Cardiac atrium fibroblast (primary cell): ENCODE results near the gene INHBC. TPM values are rescaled to one million over a fixed set of nuclear protein-coding genes. Genes with fewer than 3 reads are reported as not detected.

Experiments used
- total RNA-seq: library from RNA; depleted of rRNA; stranded (reverse); fragments of >200 nt; gene quantifications from 2 replicates; pipeline ENCODE4 v1.2.3, GENCODE V29; 2015

Gene INHBC, protein sequence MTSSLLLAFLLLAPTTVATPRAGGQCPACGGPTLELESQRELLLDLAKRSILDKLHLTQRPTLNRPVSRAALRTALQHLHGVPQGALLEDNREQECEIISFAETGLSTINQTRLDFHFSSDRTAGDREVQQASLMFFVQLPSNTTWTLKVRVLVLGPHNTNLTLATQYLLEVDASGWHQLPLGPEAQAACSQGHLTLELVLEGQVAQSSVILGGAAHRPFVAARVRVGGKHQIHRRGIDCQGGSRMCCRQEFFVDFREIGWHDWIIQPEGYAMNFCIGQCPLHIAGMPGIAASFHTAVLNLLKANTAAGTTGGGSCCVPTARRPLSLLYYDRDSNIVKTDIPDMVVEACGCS
- not detected in 2 replicates for total RNA-seq

DNA sequence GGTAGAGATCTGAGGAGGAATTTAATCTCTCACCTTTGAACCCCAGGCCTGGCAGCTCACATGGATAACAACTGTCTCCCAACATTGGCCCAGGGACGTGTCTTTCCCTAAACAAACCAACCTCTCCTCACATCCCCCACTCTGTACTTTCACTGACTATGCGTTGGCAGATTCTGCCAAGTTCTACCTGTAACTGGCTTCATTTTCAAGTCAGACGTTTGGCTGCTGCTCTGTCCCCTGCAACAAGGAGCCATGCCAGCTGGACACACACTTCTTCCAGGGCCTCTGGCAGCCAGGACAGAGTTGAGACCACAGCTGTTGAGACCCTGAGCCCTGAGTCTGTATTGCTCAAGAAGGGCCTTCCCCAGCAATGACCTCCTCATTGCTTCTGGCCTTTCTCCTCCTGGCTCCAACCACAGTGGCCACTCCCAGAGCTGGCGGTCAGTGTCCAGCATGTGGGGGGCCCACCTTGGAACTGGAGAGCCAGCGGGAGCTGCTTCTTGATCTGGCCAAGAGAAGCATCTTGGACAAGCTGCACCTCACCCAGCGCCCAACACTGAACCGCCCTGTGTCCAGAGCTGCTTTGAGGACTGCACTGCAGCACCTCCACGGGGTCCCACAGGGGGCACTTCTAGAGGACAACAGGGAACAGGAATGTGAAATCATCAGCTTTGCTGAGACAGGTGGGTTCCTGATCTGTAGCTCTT lies at the start of gene INHBC:
INHBC (plus strand) TSS at position 268 of the 707 bp plus-strand sequence; CDS start at position 371, 103 bp downstream.

DNA sequence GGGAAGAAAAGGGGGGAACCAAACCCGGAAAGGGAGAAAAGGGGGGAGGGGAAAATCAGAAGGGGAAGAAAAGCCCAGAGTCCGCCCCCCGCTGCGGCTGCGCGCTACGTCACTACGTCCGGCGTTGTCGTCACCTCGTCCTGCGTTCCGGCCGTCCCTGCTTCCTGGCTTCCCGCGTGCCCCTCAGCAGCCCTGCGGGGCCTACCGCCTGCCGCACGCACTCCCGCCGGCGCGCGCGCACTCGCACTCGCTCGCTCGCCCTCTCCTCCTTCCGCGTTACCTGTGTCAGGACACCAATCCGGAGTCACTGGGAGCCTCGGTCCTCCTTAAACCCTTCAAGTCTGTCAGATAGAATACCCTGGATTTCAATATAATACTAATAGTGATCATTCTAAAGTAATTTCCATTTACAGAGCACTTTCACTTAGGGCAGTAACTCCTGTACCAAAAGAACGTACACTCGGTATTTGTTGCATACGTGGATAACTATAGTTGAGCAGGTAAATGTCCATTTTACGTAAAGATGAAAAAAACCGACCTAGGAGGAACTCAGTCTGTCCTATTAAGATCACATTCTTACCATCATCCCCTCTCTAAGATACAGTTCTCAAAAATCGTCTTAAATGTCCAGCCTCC lies 3.5 kb upstream of the INHBC start, which contains the start of gene R3HDM2:
R3HDM2 (minus strand) TSS at position 113 of the 636 bp plus-strand sequence. CDS start 120,615 bp downstream, outside the sequence.

DNA sequence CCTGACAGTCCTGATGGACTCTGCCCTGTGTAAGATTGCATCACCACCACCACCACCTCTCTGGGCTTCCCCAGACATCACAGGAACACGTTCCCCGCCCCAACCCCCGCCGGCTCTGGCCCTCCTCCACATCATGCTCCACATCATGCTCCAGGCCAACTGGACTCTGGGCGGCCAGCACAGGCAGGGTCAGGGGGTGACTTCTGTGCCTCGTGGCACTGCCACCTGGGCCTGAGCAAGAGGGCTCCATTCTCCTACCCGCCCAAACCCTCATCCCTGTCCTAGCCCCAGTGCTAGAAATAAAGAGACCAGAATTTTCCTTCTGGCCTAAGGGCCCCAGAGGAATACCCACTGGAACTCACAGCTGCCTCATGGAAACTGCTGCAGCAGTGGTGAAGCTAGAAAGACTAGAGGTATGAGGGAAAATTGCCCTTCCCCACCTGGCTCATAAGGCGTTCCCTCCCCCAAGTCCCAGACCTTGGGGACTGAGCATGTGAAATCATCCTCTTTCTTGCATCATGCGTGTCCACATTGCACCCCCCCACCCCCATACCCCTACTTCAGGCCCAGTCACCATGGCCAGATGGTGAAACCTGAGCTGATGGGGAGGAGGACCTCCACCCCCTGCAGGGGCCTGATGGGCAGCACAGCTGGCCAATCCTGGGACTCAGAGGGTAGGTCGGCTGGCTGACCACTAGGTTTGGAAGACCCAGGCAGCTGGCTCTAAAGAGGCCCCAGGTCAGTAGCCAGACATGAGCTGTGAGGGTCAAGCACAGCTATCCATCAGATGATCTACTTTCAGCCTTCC lies 20.2 kb downstream of the INHBC start, which contains the start of gene INHBE:
INHBE (plus strand) TSS at position 742 of the 808 bp plus-strand sequence. CDS start 230 bp downstream, outside the sequence.

DNA sequence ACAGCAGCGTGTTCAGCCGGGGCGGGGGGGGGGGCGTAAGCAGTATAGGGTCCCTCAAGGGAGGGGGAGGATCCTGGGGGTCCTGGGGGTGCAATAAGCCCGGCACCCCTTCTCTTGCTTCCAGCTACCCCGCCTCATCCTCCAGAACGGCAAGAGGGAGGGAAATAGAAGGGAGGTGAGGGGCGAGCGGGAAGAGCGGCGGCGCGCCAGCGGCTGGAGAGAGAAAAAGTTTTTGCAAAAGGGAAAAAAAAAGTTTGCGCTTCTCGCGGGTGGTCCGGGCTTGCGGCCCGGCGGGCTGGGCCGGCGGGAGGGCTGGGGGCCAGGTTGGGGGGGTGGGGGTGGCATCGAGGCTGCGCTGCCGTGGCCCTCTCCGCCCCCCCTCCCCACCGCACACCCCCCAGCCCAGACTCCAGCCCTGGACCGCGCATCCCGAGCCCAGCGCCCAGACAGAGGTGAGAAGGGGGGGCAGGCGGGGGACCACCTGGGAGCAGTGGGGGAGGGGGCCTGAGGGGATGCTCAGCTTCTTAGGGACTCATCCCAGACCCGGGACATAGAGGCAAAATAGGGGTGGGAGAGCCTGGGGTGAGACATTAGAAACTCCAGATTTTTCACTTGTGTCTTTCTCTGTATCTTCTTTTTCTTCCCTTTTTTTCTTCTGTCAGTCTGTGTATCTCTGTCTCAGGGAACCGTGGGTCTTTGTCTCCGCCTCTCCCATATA lies 25.3 kb downstream of the INHBC start, which contains the start of gene GLI1:
GLI1 (plus strand) TSS at position 36 of the 718 bp plus-strand sequence. CDS start 3,907 bp downstream, outside the sequence.

DNA sequence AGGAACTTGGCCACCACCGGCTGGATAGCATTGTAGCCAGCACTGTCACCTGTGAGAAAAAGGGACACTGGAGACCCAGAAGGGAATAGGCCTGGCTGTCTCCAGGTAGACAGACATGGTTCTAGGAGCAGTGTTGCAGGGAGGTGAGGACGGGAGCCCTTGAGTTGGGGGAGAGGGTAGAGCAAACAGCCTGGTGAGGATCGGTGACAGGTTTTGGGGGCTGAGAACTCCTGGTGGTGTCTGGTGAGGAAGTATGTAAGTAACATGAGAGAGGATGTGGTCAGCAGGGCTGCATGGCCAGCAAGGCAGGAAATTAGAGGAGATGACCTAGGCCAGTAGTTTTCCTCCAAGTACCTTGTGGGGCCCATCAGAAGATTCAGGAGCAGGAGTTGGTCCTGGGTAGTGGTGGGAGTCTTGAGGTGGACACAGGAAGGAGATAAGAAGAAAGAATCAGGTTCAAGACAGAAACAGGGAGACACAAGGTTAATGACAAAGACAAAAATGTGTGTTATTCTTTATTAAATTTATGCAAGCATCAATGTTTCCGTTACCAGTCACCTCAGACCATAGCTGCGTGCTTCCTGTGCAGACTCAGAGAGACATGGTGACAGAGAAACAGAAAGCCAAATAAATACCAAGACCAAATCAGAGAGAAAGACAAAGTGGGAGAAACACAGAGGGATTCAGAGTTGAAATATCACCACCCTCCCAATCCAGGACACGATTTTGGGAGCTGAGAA lies 45.0 kb downstream of the INHBC start, which contains the start of gene ARHGAP9:
ARHGAP9 (minus strand) TSS at position 491 of the 740 bp plus-strand sequence; CDS start at position 31, 460 bp downstream.

DNA sequence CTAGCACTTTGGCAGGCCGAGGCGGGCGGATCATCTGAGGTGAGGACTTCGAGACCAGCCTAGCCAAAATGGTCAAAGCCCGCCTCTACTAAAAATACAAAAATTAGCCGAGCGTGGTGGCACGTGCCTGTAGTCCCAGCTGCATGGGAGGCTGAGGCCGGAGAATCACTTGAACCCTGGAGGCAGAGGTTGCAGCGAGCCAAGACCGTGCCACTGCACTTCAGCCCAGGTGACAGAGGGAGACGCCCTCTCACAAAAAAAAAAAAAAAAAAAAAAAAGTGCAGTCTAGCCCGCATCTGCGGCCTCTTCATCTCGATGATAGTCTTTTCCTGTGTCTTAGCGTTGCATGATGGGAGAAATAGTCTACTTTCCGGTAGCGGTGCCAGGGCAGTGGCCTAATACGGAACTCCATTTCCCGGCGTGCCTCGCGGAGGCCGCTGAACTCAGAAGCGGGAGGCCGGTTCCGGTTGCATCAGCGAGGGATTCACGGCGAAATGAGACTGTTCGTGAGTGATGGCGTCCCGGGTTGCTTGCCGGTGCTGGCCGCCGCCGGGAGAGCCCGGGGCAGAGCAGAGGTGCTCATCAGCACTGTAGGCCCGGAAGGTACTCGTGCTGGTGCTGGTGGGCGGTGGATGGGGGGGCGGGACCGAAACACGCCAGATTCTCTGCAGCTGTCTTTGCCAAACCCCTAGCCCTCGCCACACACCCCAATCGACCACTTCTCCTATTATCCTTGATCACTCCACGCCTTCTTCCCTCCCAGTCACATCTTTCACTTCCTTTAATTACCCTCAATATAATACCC lies 53.2 kb downstream of the INHBC start, which contains the start of gene MARS1:
MARS1 (plus strand) TSS at position 472 of the 805 bp plus-strand sequence; CDS start at position 495, 23 bp downstream.

Other genes starting within 250 kb of the INHBC start
- gene NXPH4, start 218.0 kb upstream of the INHBC start, total RNA-seq: 13.7 and 23.3 TPM in 2 replicates
- gene SHMT2, start 205.1 kb upstream of the INHBC start, total RNA-seq: 205 TPM in 2 replicates
- not detected in 2 replicates for gene STAC3, start 183.6 kb upstream of the INHBC start, total RNA-seq
- gene R3HDM2, start 3.7 kb upstream of the INHBC start, total RNA-seq: 15.2 and 18.1 TPM in 2 replicates
- 0.36 and 1.1 TPM in 2 replicates for gene INHBE, start 20.5 kb downstream of the INHBC start, total RNA-seq
- not detected in 2 replicates for gene GLI1, start 25.0 kb downstream of the INHBC start, total RNA-seq
- under 0.01 and 2.9 TPM in 2 replicates for gene ARHGAP9, start 45.1 kb downstream of the INHBC start, total RNA-seq
- 82.6 and 93.7 TPM in 2 replicates for gene MARS1, start 53.3 kb downstream of the INHBC start, total RNA-seq
- 43.5 and 52.7 TPM in 2 replicates for gene DDIT3, start 85.7 kb downstream of the INHBC start, total RNA-seq
- 9.9 and 15.0 TPM in 2 replicates for gene MBD6, start 88.0 kb downstream of the INHBC start, total RNA-seq
- gene DCTN2, start 112.4 kb downstream of the INHBC start, total RNA-seq: 126 and 150 TPM in 2 replicates
- gene KIF5A, start 115.3 kb downstream of the INHBC start, total RNA-seq: not detected in 2 replicates
- gene PIP4K2C, start 156.4 kb downstream of the INHBC start, total RNA-seq: 11.0 and 19.4 TPM in 2 replicates
- gene DTX3, start 170.0 kb downstream of the INHBC start, total RNA-seq: 4.7 and 5.3 TPM in 2 replicates
- gene ARHGEF25, start 176.7 kb downstream of the INHBC start, total RNA-seq: 10.5 and 11.0 TPM in 2 replicates
- gene B4GALNT1, start 198.4 kb downstream of the INHBC start, total RNA-seq: 0.16 and 0.18 TPM in 2 replicates